ENCODE data around the gene CISTR.
"Not testable (repeated sequence)": the region's sequence is repeated elsewhere in the genome, so short reads cannot be mapped to it uniquely, and the experiment has no call there.

CISTR gene

DNA sequence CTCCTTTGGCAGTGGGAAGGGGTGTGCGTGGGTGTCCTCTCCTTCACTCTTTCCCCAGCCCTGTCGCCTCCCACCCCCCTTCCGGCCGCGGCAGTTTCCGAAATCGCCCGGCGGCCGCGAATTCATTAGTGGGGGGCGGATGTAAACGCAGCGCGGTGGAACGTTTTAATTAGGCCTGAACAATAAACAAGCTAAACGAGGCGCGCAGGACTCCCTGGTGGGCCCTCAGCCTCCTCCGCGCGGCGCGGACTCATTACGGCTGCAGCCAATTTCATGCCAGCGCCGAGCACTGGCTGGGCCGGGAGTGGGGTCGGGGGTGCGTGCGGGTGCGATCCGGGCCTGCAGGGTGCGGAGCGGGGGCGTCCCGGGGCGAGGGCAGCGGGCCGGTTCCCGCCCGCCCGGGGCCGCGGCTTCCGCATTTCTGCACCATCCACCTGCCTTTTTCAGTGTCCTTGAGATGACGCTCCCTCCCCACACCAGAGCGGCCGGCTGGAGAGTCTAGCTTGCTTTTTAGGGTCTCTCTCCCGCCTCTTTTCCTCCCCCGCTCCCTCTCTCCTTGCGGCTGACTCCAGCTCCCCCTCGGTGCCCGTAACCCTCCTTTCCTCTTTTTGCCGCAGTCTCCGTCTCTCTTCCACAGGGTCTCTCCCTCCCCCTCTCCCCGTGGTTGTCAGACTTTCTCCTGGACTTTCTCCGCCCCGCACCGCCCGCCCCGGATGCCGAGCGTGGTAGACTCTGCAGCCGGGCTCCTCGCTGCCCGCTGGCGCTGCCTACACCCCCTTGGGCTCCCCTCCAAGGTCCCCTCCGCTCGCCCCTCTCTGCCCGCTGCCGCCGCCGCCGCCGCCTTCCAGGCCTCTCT is at the start of gene CISTR:
CISTR (minus strand) TSS at position 644 of the 856 bp plus-strand sequence.
- DNase-seq: peak; percentile 21 to 42

DNA sequence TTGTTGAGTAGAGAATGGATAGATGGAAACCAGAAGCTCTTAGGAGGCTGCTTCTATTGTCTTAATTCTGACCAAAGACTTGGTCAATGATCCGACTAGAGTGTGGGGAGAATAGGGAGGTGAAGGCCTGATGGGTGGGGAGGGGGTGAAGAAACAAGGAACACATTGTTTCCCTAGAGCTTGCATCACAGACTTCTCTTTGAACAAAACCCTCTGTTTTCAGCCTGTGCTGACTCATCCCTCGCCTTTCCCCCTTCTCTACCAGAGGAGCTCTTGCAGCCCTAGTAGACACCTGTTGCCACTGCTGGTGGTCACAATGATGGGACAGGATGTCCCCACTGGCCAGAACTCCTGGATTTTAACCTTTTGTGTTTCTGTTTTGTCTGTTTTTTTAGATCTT is 46.8 kb upstream of the CISTR start:
- no peak for DNase-seq

DNA sequence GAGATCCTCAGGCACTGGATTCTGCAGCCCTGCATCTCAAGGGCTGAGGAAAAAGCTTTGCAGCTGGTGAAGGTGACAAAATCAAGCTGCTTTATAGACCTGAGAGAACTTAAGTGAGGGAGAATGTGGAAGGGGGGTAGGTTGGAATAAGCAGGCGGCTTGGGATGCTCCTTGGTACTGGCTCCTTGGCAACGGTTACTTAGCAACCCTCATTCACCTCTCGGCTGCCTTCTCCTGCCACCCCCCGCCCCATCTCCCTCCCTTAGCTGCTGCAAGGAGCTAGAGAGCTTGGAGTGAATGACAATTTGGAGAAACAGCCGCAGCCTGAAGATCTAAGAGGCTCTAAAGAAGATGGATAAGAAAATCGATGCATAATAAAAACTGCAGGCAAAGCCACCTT is 44.1 kb upstream of the CISTR start:
- no peak for DNase-seq

DNA sequence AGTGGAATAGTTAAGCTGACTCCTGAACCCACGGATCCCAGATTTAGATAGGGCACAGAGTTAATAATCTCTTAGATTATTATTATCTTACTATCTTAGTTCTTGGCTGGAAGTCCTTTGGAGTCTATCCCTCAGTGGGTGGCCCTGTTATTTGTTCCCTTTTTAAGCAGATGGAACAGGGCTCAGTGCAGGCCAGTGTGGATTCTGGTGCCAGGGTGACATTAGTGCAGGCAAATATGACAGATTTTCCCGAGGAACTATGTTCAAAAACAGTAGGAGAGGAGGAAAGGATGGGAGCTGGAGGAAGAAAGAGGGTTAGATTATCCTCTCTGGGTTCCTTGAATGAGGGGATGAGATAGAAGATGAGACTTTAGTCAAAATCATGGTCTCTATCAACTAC is 41.4 kb upstream of the CISTR start:
- no peak for DNase-seq

DNA sequence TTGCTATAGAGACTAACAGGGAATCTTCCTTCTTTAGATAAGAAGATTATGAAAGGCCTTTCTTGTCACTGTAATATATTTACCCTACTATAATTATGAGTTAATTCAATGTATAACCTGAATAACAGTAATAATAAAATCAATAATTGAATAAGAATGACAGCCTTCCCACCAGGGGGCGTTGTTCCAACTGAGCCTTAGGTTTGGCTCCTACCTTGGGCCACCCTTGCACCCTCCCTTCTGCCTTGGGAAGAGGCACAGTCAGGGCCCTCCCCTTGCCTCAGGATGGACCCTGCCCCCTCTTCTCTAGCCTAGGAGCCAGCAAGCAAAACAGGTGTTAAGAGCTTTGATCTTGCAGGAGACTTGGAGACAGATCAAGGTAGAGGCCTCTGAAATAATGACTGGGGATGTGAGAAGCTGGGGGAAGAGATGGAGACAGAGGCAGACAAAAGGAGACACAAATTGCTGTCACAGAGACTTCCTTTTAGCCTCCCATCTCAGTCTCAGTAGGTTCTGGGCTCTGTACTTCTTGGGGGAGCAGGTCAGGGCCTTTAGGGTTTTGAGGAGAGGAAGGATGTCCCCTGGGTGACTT is 40.1 kb upstream of the CISTR start:
- peak in 1 of 2 donors; percentile 36 for DNase-seq

DNA sequence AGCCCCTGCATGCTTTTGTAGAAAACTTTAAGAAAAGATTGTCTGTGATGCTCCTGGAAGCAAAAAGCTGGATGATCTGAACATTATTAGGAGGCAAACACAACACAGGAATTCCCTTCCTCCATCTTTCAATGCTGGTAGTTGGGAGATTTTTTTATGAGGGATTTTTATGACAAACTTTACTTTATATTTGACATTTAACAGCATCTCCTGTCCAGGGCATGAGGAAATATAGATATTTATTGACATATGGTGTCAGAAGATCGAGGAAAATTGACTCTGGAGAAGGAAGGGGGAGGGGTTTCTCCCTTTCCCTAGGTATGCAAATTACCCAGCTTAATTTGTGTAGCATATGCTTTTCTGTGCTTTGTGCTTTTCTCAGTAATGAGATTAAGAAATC is 37.8 kb upstream of the CISTR start:
- no peak for DNase-seq

DNA sequence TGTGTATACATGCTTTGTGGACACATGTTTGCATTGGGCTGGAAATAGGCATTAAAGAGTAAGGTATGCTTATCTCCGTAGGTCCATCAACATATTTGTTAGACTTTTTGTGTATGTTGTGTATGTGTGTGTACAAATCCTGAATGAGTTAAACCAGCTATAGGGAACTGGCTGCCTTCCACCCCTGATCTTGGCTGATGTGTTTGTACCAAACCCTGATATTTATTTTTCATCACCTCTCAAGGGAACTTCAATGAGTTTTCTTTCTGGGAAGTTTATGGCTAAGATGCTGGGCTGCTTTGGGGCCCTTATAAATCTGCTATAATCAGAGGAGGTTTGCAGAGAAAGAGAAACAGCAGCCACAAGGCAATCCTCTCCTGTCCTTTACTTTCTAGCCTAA is 37.1 kb upstream of the CISTR start:
- DNase-seq: no peak

DNA sequence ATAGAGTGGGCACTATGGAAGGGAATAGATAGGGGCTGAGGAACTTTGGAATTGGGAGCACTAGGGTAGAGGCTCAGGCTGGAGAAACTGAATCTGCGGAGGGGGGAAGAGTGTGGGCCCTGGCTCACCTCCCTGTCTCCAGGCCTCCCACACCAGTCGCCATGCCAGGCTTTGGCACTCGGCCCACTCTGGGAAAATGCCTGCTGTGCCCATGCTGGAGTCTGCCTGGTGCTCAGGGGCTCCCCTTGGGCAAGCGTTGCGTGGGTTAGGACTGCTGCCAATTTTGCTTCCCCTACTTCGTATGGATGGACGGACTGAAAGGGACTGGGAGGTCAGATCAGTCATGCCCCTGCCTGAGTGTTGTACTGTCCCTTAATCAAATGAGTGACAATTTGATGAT is 34.6 kb upstream of the CISTR start:
- DNase-seq: no peak

DNA sequence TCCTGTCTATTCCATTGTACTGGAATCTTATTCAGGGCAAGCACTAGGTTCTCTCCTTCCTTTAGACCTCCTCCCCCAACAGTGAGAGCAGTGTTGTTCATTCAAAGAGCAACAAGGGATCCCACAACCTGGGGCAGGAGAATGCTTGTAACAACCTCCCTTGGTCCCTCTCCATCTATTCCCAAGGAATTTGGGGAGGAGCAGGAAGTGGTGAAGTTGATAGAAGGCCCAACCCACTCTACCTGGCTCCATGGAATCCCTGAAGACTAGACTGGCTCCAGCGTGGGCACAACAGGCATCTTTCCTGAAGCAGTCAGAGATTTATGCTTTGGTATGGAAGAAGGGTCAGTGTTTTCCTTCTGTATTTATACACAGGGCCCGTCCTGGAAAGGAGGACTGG is 33.4 kb upstream of the CISTR start:
- DNase-seq: no peak

DNA sequence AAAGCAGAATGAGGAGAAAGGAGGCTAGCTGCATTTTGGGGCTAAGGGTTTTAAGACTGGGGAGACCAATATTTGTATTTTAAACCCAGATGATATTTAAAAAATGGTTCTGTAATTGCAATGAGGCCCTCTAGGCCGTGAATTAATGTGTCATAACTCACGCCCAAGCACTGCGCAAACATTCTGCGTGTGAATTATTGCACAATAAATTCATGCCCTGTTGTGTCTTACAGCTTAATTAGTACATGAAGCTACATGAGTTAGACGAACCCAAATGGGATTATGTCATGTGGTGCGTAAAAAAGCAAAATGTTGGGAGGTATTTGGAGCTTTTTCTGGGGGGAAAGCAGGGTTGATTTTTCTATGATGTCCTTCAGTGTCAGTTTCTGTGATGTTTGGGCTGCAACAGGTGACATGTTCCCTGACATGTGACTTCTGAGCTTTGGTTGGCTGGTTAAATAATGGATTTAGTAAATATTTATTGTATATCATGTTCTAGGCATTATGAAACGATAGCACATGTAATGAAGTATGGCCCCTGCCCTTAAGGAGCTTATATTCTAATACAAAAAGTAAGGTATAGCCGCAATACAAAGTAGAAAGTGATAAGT is 30.4 kb upstream of the CISTR start:
- DNase-seq: no peak

DNA sequence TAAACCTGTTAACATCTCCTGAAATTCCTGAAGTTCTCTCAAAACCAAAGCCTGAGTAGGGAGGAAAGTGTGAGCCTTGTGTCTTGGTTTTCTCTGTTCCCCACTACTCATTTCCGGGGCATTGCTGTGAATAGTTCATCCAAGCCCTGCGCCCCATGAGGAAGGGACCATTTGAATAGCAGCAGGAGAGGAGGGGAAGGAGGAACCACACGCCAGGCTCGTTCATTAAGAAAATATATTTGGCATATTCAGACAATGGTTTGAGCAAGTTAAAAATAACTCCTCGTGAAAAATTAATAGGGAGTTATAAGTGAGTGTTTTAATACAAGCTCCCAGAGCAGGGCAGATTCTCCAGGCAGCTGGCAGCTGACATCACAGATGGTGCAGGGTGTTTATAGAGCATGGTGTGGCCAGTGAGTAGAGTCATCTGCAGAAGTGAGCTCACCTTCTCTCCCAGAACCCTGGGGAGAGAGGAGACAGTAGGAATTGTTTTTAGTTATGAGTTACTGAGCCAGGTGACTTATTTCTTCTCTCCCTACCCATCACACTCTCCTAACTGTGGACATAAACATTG is 29.5 kb upstream of the CISTR start:
- DNase-seq: no peak

DNA sequence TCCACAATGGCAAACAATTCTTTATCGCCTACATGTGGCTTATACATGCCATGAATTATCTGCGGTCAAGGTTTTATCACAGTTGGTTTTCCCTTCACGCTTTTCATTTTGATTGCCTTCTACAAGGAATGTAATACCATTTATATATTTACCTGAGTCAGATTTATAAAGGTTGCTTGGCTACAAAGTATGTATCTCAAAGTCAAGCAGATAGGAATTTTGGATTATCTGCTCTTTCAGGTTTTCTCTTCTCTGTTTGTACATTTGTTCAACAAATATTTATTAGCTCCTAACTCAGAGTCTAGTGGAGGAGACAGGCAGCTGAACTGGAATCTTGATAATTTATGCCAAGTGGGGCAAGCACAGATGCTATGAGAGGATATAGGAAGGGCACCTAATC is 28.5 kb upstream of the CISTR start:
- DNase-seq: no peak

DNA sequence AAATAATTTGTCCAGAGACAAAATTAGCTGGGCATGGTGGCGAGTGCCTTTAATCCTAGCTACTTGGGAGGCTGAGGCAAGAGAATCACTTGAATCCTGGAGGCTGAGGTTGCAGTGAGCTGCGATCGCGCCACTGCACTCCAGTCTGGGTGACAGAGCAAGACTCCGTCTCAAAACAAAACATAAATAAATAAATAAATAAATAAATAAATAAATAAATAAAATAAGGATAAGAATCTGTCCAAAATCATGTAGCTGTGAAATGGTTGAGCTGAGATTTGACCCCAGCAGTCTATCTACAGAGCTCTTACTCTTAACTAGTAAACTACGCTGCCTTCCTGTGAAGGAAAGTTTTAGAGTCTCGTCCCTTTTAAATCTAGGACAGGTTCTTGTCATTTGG is 27.9 kb upstream of the CISTR start:
- not testable (repeated sequence) for DNase-seq

DNA sequence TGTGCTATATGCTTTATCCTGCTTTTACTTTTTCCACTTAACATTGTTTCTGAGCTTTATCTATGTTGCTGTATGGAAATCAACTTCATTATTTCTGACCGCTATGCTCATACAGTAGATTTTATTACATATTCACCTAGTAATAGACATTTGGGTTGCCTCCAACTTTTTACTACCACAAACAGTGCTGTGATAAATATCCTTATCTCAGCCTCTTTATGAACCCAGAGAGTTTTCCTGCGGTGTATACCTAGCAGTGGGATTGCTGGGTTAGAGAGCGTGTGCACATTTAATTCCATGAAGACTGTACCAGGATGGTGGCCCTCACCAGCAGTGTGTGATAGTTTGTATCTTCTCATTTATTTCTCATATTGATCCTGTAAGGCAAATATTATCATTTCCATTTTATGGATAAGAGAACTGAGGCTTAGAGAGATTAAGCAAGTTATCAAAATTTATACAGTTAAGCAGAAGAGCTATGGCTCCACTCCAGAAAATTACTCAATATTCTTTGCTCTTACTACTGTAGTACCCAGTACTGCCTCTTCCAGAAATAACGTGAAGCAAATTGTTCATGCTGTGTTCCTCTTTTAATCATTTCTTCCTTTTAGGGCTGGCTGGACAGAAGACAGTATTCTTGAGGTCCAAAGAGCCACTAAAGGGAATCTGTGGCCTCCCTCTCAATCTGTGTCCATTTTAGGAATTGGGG is 26.3 kb upstream of the CISTR start:
- DNase-seq: no peak

DNA sequence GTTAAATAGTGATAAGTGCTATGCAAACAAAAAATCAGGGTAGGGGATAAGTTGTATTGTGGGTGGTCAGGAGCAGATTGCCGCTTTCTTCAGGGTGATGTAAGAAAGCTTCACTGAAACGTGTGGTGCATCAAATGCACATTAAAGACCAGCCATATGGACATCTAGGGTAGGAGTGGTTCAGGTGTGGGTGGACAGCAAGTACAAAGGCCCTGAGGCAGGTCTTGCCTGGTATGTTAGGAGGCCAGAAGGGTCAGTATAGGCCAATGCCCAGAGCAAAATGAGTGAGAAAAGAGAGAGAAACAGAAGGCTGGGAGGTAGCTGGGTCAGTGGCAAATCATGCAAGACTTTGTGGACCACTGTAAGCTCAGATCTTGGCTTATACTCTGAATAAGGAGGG is 25.6 kb upstream of the CISTR start:
- DNase-seq: no peak

DNA sequence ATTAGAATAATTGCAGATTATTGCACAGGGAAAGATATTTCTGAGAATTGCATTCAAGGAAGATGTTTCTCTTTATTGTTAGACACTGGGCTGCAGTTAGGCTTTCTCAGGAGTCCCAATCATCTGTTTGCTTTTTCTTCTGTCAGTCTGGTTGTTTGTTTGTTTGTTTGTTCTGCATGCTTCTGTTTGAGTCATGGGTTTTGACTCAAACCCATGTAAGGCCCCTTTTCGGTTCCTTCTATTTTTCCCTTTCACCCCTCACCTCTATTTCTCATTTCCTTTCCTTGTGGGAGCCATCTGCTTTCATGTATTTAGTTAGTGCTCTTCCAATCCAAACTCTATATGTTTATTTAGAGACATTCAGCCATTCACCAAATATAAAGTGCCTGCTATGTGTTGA is 25.1 kb upstream of the CISTR start:
- DNase-seq: no peak

DNA sequence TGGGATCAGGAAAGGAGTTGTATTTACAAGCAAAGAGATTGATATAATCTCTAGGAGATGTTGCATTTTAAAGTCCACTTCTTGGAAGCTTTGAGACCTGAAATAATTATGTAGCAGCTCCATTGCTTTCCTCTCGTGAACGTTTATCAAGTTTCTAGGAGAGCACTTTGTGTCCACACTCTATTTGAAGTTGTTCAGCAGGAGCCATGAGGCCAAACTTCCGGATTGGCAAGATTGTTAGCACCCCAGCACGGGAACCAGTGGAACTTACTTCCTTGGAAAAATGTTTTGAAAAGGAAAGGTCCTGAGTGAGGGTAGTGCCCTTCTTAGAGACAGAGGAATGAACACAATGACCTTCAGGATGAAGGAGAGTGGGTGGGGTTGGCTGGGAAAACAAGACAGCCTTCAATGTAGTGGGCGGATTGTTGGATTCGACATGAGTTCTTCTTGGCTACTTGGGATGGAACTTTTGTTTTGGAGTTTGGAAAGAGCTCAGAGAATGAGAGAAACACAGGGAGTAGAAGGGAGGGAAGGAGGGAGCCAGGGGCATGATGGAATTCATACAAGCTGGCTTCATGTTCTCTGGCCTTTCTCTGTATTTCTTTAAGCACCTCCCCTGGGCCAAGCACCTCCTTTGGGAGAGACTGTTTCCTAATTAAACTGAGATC is 23.8 kb upstream of the CISTR start:
- DNase-seq: no peak

DNA sequence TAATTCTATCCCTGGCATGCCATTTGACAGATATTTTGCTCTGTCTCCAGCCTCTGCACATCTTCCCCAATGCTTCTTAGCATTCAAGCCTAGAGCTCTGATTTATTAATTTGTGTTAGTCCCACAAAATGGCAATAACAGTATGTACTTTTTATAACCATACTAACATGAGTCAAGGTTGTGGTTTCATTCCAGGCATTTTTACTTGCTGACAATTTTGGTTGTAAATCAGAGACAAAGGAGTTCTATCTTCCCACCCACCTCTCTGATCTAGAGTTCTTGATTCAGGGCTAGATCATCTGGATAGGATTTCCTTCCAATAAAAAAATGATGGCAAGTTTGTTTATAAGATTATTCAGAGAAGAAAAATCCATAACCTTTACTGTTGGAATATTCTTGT is 18.5 kb upstream of the CISTR start:
- DNase-seq: no peak

DNA sequence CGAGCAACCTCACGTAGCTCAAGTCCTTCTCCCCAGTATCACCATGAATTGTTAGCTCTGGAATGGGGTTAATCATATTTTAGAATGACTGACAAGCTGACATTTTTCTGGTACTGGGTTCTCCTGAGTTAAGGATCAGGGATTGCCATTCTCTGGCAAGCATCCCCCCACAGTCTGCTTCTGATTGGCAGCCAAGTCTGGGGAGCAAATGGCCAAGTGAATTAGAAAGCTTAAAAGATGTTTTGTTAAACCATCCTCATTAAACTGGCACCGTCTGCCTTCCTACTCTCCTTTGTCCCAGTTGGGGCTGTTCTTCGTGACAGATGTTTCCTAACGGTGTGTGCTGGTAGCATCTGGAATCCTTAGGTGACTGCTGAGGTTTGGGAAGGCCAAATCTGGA is 17.2 kb upstream of the CISTR start:
- no peak for DNase-seq

DNA sequence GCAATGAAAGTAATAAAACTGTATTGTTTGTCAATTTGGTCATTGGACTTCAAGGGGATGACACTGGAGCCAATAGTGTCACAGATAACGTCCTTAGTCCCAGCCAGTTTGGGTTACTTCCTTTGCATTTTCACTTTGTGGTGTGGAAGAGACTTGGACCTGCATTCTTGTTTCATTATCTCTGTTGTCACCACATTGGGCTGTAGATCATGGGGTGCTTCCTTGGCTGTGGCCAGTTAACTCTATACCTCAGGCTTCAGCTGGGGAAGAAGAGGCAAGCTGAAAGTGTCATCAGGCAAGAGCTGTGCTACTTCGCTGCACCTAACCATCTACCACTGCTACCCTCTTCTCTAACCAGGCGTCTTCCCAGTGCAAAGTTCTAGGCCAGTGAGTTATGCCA is 15.1 kb upstream of the CISTR start:
- DNase-seq: no peak

DNA sequence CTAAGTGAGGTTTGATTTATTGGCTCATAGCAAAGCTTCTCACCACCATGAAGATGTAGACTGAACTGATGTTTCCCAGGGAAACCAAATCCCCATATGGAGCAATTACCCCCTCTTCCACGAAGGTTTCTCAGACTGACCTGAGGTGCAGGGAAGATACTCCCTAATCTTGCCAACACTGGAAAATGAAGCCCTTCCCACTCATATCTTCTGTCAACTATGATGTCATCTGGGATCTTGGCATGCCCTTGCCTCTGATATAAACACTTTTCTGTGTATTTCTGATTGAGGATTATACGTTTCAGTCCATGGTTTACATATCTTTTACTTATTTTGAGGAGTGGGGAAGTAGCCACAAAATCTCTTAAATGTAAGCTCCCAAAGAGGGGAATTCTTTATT is 14.1 kb upstream of the CISTR start:
- DNase-seq: no peak

DNA sequence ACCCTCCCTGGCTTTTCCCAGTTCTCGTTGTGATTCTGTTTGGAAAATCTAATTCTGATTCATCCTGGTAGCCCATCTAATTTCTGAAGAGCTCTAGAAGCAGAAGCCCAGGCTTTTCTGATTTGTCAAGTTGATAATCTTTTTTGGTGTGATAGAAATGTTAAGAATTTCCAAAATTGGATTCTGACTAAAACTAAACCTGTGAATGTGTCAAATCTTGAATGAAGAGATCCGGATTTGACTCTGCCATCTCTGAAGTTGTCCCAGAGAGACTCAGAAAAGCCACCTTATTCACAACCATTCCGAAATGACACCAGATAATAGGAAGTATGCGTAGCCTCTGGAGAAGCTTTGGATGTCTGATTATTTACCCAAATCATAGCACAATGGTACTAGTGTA is 12.8 kb upstream of the CISTR start:
- DNase-seq: no peak

DNA sequence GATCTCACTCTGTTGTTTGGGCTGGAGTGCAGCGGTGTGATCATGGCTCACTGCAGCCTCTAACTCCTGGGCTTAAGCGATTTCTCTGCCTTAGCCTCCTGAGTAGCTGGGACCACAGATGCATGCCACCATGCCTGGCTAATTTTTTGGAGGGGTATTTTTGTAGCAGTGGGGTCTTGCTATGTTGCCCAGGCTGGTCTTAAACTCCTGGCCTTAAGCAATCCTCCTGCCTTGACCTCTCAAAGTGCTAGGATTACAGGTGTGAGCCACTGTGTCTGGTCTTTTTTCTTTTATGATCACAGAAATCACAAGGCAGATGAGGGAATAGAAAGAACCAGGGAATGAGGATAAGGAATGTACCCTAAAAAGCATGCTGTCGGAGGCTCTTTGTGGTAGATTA is 11.0 kb upstream of the CISTR start:
- not testable (repeated sequence) for DNase-seq
